ENCODE data around the gene PHLDA2. TPM values are rescaled to one million over a fixed set of nuclear protein-coding genes. Genes with fewer than 3 reads are reported as not detected.

Gene PHLDA2
- total RNA-seq, 1 donor from 2014 or later, result not detected

GRCh38 chr11:2974272-2974671 lies 45.1 kb upstream of the PHLDA2 start:
- no peaks in the 10 kb centered on the region for H3K27me3 ChIP-seq
- intact Hi-C loops (cut with DNase I), result no loop called here
- H3K27ac ChIP-seq, result no peak overlapping the region
- peaks cover 74 to 95% of the 10 kb centered on the region in 2 donors for H3K36me3 ChIP-seq
- no peak for DNase-seq (ENCODE audit: low spot score in 2 of 2)
- TF ChIP-seq CTCF (IDR thresholded peaks at IDR 0.05), result no peak
- H3K4me3 ChIP-seq, result no peak overlapping the region
- H3K4me1 ChIP-seq, result no peaks in the 10 kb centered on the region
- H3K9me3 ChIP-seq, result no peaks in the 10 kb centered on the region

GRCh38 chr11:2968341-2968900 lies 39.2 kb upstream of the PHLDA2 start:
- Histone ChIP-seq H3K9me3 (no peaks in the 10 kb centered on the region), H3K27me3 (no peaks in the 10 kb centered on the region), H3K27ac (no peak overlapping the region), H3K4me1 (no peaks in the 10 kb centered on the region), H3K4me3 (no peak overlapping the region), H3K36me3 (peaks cover 70 to 92% of the 10 kb centered on the region in 2 donors)
- intact Hi-C loops (cut with DNase I), result no loop called here
- no peak for DNase-seq (ENCODE audit: low spot score in 2 of 2)
- no peak for TF ChIP-seq CTCF (IDR thresholded peaks at IDR 0.05)

- H3K36me3 ChIP-seq, result peaks cover 65 to 81% of the 10 kb centered on the region in 2 donors
These were observed 35.6 kb upstream of the PHLDA2 start for GRCh38 chr11:2964782-2965181.

GRCh38 chr11:2963761-2964160 lies 34.5 kb upstream of the PHLDA2 start:
- no peaks in the 10 kb centered on the region for H3K4me1 ChIP-seq
- peaks cover 64 to 81% of the 10 kb centered on the region in 2 donors for H3K36me3 ChIP-seq
- intact Hi-C loops (cut with DNase I), result no loop called here
- DNase-seq (ENCODE audit: low spot score in 2 of 2), result no peak
- no peaks in the 10 kb centered on the region for H3K27me3 ChIP-seq
- H3K9me3 ChIP-seq, result no peaks in the 10 kb centered on the region
- H3K27ac ChIP-seq, result no peak overlapping the region
- no peak overlapping the region for H3K4me3 ChIP-seq
- TF ChIP-seq CTCF (IDR thresholded peaks at IDR 0.05), result no peak

More at GRCh38 chr11:2964782-2965181, 35.6 kb upstream of the PHLDA2 start:
- no peaks in the 10 kb centered on the region for H3K27me3 ChIP-seq
- no peak overlapping the region for H3K27ac ChIP-seq
- H3K4me3 ChIP-seq, result no peak overlapping the region
- no peak for DNase-seq (ENCODE audit: low spot score in 2 of 2)
- intact Hi-C loops (cut with DNase I), result no loop called here
- H3K4me1 ChIP-seq, result no peaks in the 10 kb centered on the region
- no peaks in the 10 kb centered on the region for H3K9me3 ChIP-seq
- no peak for TF ChIP-seq CTCF (IDR thresholded peaks at IDR 0.05)

- DNase-seq (ENCODE audit: low spot score in 2 of 2), result no peak
- H3K27ac ChIP-seq, result no peak overlapping the region
- no peak overlapping the region for H3K4me3 ChIP-seq
- H3K4me1 ChIP-seq, result no peaks in the 10 kb centered on the region
- TF ChIP-seq CTCF (IDR thresholded peaks at IDR 0.05), result no peak
- no peaks in the 10 kb centered on the region for H3K27me3 ChIP-seq
- no peaks in the 10 kb centered on the region for H3K9me3 ChIP-seq
- H3K36me3 ChIP-seq, result peaks cover 64 to 81% of the 10 kb centered on the region in 2 donors
- intact Hi-C loops (cut with DNase I), result no loop called here
These were observed 34.0 kb upstream of the PHLDA2 start for GRCh38 chr11:2963112-2963754.
